SU-DHL-6 (cell line): ENCODE data around the gene TCF20.

Source experiments
- H2AFZ ChIP-seq: fragments of 200-600 bp; sonication (generic); 2 replicates; pipeline ENCODE4 v1.6.1; 2014; ENCODE audit warnings: low read depth, mild to moderate bottlenecking, moderate library complexity, mixed read lengths, antibody characterized with exemption, low read length; ENCODE audit not compliant: severe bottlenecking
- H3F3A ChIP-seq: fragments of 200-600 bp; shearing (Covaris generic); 2 replicates; pipeline ENCODE4 v1.6.0; 2016; ENCODE audit warnings: antibody characterized with exemption, mild to moderate bottlenecking; ENCODE audit not compliant: insufficient read depth
- H3K27ac ChIP-seq: fragments of 200-600 bp; sonication (generic); 2 replicates; pipeline ENCODE4 v1.5.1; 2016; ENCODE audit warnings: low read depth, mild to moderate bottlenecking, low read length, moderate library complexity, mixed read lengths
- H3K27me3 ChIP-seq: fragments of 200-600 bp; sonication (generic), shearing (Covaris generic); 2 replicates; pipeline ENCODE4 v1.6.0; 2014; ENCODE audit warnings: mild to moderate bottlenecking, low read length
- H3K36me3 ChIP-seq: fragments of 200-600 bp; sonication (generic); 2 replicates; pipeline ENCODE4 v1.6.1; 2014; ENCODE audit warnings: mild to moderate bottlenecking, low read length, mixed read lengths
- H3K4me2 ChIP-seq: fragments of 300-600, 200-600 bp; shearing (Covaris generic), sonication (generic); 2 replicates; pipeline ENCODE4 v1.6.0; 2014; ENCODE audit warnings: low read length, low read depth, mild to moderate bottlenecking; ENCODE audit not compliant: poor library complexity, severe bottlenecking
- H3K4me3 ChIP-seq: fragments of 200-600 bp; sonication (generic); 2 replicates; pipeline ENCODE4 v1.5.1; 2014; ENCODE audit warnings: antibody characterized with exemption, low read length, mild to moderate bottlenecking, mixed read lengths; ENCODE audit not compliant: insufficient read depth, poor library complexity, severe bottlenecking
- H3K79me2 ChIP-seq: fragments of 200-600 bp; sonication (generic); 2 replicates; pipeline ENCODE4 v1.6.1; 2014; ENCODE audit warnings: mild to moderate bottlenecking, low read length, moderate library complexity; ENCODE audit not compliant: insufficient read depth
- H3K9ac ChIP-seq: fragments of 200-600 bp; sonication (generic); 2 replicates; pipeline ENCODE4 v1.7.0; 2014; ENCODE audit warnings: mild to moderate bottlenecking, low read length
- H3K9me2 ChIP-seq: fragments of 200-600 bp; sonication (generic); replicated peaks from 2 replicates; pipeline ENCODE4 v1.6.1; 2014; ENCODE audit warnings: low read length; ENCODE audit not compliant: insufficient read depth
- H3K9me3 ChIP-seq: fragments of 200-600 bp; sonication (generic); 2 replicates; pipeline ENCODE4 v1.6.1; 2014; ENCODE audit warnings: low read length, mixed read lengths; ENCODE audit not compliant: insufficient read depth
- H4K20me1 ChIP-seq: fragments of 200-600 bp; sonication (generic); 2 replicates; pipeline ENCODE4 v1.6.1; 2014; ENCODE audit warnings: low read depth, mild to moderate bottlenecking, antibody characterized with exemption, low read length, moderate library complexity, mixed read lengths
- EZH2phosphoT487 ChIP-seq: fragments of 200-600 bp; sonication (generic), shearing (Covaris generic); conservative IDR thresholded peaks from 2 replicates; pipeline ENCODE4 v1.6.1; 2018; ENCODE audit warnings: mild to moderate bottlenecking, antibody characterized with exemption, low read length, moderate library complexity, mixed read lengths
- TF ChIP-seq, protein P1 (sequence below): fragments of 200-600 bp; sonication (generic); IDR thresholded peaks from one replicate; pipeline ENCODE4 v1.5.1; 2017; ENCODE audit warnings: antibody characterized with exemption, mild to moderate bottlenecking, low read length, moderate library complexity; ENCODE audit not compliant: insufficient read depth, poor library complexity, severe bottlenecking

Gene TCF20

GRCh38 chr22:42282943-42283277 is 12.5 kb upstream of the TCF20 start:
- H3K9me3 ChIP-seq, result no peaks in the 10 kb centered on the region
- no peaks in the 10 kb centered on the region for H3K27me3 ChIP-seq
- H3K4me3 ChIP-seq, result no peak overlapping the region
- no peaks in the 10 kb centered on the region for H3F3A ChIP-seq
- H2AFZ ChIP-seq, result no peak overlapping the region
- H3K9ac ChIP-seq, result no peak overlapping the region
- no peaks in the 10 kb centered on the region for H3K9me2 ChIP-seq
- H3K4me2 ChIP-seq, result no peak overlapping the region
- no peak overlapping the region for H3K27ac ChIP-seq
- no peaks in the 10 kb centered on the region for H3K36me3 ChIP-seq
- no peaks in the 10 kb centered on the region for H4K20me1 ChIP-seq
- no peak for TF ChIP-seq EZH2phosphoT487
- TF ChIP-seq, protein P1, sequence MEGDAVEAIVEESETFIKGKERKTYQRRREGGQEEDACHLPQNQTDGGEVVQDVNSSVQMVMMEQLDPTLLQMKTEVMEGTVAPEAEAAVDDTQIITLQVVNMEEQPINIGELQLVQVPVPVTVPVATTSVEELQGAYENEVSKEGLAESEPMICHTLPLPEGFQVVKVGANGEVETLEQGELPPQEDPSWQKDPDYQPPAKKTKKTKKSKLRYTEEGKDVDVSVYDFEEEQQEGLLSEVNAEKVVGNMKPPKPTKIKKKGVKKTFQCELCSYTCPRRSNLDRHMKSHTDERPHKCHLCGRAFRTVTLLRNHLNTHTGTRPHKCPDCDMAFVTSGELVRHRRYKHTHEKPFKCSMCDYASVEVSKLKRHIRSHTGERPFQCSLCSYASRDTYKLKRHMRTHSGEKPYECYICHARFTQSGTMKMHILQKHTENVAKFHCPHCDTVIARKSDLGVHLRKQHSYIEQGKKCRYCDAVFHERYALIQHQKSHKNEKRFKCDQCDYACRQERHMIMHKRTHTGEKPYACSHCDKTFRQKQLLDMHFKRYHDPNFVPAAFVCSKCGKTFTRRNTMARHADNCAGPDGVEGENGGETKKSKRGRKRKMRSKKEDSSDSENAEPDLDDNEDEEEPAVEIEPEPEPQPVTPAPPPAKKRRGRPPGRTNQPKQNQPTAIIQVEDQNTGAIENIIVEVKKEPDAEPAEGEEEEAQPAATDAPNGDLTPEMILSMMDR, result no peak
- no peaks in the 10 kb centered on the region for H3K79me2 ChIP-seq

- H3K4me3 ChIP-seq, result no peak overlapping the region
- H3K9me2 ChIP-seq, result no peaks in the 10 kb centered on the region
- H4K20me1 ChIP-seq, result no peaks in the 10 kb centered on the region
- no peaks in the 10 kb centered on the region for H3K9me3 ChIP-seq
- H3K27ac ChIP-seq, result no peak overlapping the region
- no peak overlapping the region for H3K9ac ChIP-seq
- no peaks in the 10 kb centered on the region for H3F3A ChIP-seq
- TF ChIP-seq EZH2phosphoT487, result no peak
- H3K36me3 ChIP-seq, result no peaks in the 10 kb centered on the region
- H3K79me2 ChIP-seq, result no peaks in the 10 kb centered on the region
- H3K4me2 ChIP-seq, result no peak overlapping the region
- no peaks in the 10 kb centered on the region for H3K27me3 ChIP-seq
- H2AFZ ChIP-seq, result no peak overlapping the region
These were observed 11.9 kb upstream of the TCF20 start for GRCh38 chr22:42282252-42282942.

GRCh38 chr22:42281706-42282251 is 11.3 kb upstream of the TCF20 start:
- no peak overlapping the region for H3K9ac ChIP-seq
- no peaks in the 10 kb centered on the region for H3K36me3 ChIP-seq
- no peaks in the 10 kb centered on the region for H3K9me2 ChIP-seq
- no peaks in the 10 kb centered on the region for H4K20me1 ChIP-seq
- H2AFZ ChIP-seq, result no peak overlapping the region
- no peaks in the 10 kb centered on the region for H3K9me3 ChIP-seq
- no peak overlapping the region for H3K4me3 ChIP-seq
- no peaks in the 10 kb centered on the region for H3F3A ChIP-seq
- no peaks in the 10 kb centered on the region for H3K79me2 ChIP-seq
- H3K27ac ChIP-seq, result no peak overlapping the region
- H3K4me2 ChIP-seq, result no peak overlapping the region
- no peak for TF ChIP-seq EZH2phosphoT487
- TF ChIP-seq, protein P1, result no peak
- no peaks in the 10 kb centered on the region for H3K27me3 ChIP-seq

DNA sequence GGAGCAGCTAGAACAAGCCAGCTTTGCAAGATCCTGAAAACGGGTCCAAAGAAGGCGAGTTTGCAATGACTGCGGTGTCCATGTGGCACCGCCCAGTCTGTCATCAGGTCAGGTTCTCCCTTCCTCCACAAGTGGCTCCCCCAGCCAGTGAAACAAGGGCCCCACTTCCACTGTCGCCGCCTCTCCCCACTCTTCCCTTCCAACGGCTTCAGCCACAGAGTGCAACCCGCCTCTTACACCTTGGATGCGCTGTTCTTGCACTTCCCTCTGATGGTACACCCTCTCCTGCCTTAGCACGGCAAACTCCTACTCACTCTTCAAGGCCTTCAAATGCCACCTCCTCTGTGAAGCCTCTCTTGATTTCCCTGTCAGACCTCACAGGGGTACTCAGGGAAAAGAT is 10.8 kb upstream of the TCF20 start:
- no peak overlapping the region for H3K4me3 ChIP-seq
- H2AFZ ChIP-seq, result no peak overlapping the region
- H3K9me2 ChIP-seq, result no peaks in the 10 kb centered on the region
- no peaks in the 10 kb centered on the region for H3K27me3 ChIP-seq
- H3K4me2 ChIP-seq, result no peak overlapping the region
- no peak overlapping the region for H3K9ac ChIP-seq
- H4K20me1 ChIP-seq, result no peaks in the 10 kb centered on the region
- no peaks in the 10 kb centered on the region for H3K36me3 ChIP-seq
- H3K79me2 ChIP-seq, result no peaks in the 10 kb centered on the region
- TF ChIP-seq, protein P1, result no peak
- no peak for TF ChIP-seq EZH2phosphoT487
- no peaks in the 10 kb centered on the region for H3K9me3 ChIP-seq
- H3K27ac ChIP-seq, result no peak overlapping the region
- H3F3A ChIP-seq, result no peaks in the 10 kb centered on the region
